Suprapubic skin (tissue), 4 donors: Measurements from ENCODE around the gene MCTP2. TPM values are rescaled to one million over a fixed set of nuclear protein-coding genes. Genes with fewer than 3 reads are reported as not detected.

Experiments
- DNase-seq, 2 donors: peaks; one replicate each; pipeline ENCODE4 v3.0.0-alpha.2; 2019; ENCODE audit warnings: low spot score in 2 of 2
- H3K27ac ChIP-seq: fragments of 200-600 bp; sonication (generic); one replicate; pipeline ENCODE4 v1.5.1; 2019
- H3K27me3 ChIP-seq: fragments of 200-600 bp; sonication (generic); one replicate; pipeline ENCODE4 v1.5.1; 2019
- H3K36me3 ChIP-seq: fragments of 200-600 bp; sonication (generic); one replicate; pipeline ENCODE4 v1.5.1; 2019
- H3K4me1 ChIP-seq: fragments of 200-600 bp; sonication (generic); one replicate; pipeline ENCODE4 v1.5.1; 2019
- H3K4me3 ChIP-seq: fragments of 200-600 bp; sonication (generic); one replicate; pipeline ENCODE4 v1.5.1; 2019; ENCODE audit warnings: mild to moderate bottlenecking
- H3K9me3 ChIP-seq: fragments of 200-600 bp; sonication (generic); one replicate; pipeline ENCODE4 v1.5.1; 2019
- EP300 ChIP-seq: sonication (generic); formaldehyde crosslinking; IDR thresholded peaks from one replicate; pipeline ENCODE4 v1.6.1; 2017; ENCODE audit warnings: antibody characterized with exemption
- POLR2A ChIP-seq, 2 donors: fragments of 450-650 bp; IDR thresholded peaks; one replicate each; pipeline ENCODE4 v1.6.1; 2017; ENCODE audit warnings: antibody characterized with exemption in 2 of 2, mild to moderate bottlenecking in 2 of 2, moderate library complexity in 2 of 2
- POLR2AphosphoS5 ChIP-seq, 3 donors: sonication (generic); formaldehyde crosslinking; IDR thresholded peaks; one replicate each; pipeline ENCODE4 v1.6.1; 2017; ENCODE audit warnings: antibody characterized with exemption in 3 of 3
- WGBS: methylation state at CpG from one replicate; pipeline ENCODE4 v1.1.5; 2018; 5-methylcytosine and 5-hydroxymethylcytosine counted together
- total RNA-seq, 4 donors: library from RNA; depleted of rRNA; stranded (reverse); fragments of >200 nt; gene quantifications; one replicate each; pipeline ENCODE4 v1.1.0, GENCODE V29; 2016
- TF ChIP-seq, protein P1 (sequence below), 2 donors: fragments of 200-600 bp in 1 of 2; fragments of 450-650 bp in 1 of 2; sonication (generic) in 1 of 2; IDR thresholded peaks; one replicate each; pipeline ENCODE4 v1.5.1; 2016 to 2019; ENCODE audit warnings: antibody characterized with exemption in 2 of 2, mild to moderate bottlenecking in 1 of 2, moderate library complexity in 1 of 2

The MCTP2 gene
- total RNA-seq, 4 donors from 2014 or later, result 17.2 to 41.8 (median 20.5) TPM

DNA sequence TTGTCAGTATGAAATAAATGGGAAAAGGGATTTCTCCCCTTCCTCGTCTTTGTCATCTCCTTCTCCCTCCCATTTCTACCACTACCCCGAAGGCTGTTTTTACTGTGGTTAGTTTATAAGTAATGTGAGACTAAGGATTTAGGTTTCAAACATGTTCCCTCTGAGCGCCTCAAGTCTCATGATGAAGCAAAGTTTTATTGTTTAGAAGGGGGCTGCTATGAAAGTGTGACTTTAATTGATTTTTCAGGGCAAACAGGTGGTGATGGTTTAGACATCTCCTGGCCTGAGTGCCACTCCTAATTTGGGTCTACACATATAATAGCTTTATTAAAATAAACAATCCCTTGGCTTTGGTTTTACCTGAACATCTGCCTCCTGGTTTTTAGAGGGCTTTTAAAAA, 185.5 kb downstream of the MCTP2 start:
- H3K9me3 ChIP-seq, result no peaks in the 10 kb centered on the region
- TF ChIP-seq POLR2AphosphoS5 (IDR thresholded peaks at IDR 0.05) (no peak), POLR2A (IDR thresholded peaks at IDR 0.05) (no peak), EP300 (no peak)
- TF ChIP-seq, protein P1, sequence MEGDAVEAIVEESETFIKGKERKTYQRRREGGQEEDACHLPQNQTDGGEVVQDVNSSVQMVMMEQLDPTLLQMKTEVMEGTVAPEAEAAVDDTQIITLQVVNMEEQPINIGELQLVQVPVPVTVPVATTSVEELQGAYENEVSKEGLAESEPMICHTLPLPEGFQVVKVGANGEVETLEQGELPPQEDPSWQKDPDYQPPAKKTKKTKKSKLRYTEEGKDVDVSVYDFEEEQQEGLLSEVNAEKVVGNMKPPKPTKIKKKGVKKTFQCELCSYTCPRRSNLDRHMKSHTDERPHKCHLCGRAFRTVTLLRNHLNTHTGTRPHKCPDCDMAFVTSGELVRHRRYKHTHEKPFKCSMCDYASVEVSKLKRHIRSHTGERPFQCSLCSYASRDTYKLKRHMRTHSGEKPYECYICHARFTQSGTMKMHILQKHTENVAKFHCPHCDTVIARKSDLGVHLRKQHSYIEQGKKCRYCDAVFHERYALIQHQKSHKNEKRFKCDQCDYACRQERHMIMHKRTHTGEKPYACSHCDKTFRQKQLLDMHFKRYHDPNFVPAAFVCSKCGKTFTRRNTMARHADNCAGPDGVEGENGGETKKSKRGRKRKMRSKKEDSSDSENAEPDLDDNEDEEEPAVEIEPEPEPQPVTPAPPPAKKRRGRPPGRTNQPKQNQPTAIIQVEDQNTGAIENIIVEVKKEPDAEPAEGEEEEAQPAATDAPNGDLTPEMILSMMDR (IDR thresholded peaks at IDR 0.05), result no peak
- H3K36me3 ChIP-seq, result no peaks in the 10 kb centered on the region
- H3K4me3 ChIP-seq, result no peak overlapping the region
- no peak for DNase-seq
- 80% methylated on average over 3 of the region's 3 CpGs for WGBS
- H3K27ac ChIP-seq, result no peak overlapping the region
- no peaks in the 10 kb centered on the region for H3K27me3 ChIP-seq
- no peaks in the 10 kb centered on the region for H3K4me1 ChIP-seq

DNA sequence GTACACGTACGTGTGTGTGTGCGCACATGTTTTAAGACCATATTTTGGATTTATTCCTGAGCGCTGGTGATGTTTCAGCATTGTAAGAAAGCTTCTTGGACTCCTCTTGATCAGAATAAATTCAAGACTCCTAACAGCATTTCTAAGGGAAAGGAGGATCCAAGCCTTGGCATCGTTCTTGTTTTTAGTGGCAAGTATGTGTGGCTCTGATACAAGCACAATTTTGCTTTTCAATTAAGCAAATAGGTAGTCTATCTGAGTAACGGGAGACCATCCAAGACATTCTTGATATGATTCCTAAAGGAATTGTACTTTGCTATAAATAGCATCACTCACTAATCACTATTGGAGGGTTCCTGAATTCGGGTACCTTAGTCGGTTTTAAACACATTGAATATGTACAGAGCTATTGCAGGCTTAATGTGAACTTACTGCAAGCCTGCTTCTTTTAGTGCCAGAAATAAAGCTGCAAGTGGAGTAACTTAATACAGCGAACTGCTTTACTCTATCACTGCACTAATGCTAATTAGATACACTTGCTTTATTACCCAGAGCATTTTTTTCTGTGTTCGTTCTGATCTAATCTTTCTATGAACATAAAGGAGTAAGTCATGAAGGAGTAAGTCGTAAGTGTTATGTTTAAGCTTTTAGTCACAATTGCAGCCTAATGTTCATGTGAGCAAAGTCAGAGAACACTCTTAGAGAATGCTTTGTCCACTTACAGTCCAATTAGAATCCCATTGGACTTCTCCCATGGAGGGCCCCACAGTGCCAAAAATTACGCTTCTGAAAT, 186.3 kb downstream of the MCTP2 start:
- H3K4me3 ChIP-seq, result no peak overlapping the region
- no peak for DNase-seq
- H3K27me3 ChIP-seq, result no peaks in the 10 kb centered on the region
- no peaks in the 10 kb centered on the region for H3K36me3 ChIP-seq
- TF ChIP-seq POLR2AphosphoS5 (IDR thresholded peaks at IDR 0.05), result no peak
- TF ChIP-seq, protein P1 (IDR thresholded peaks at IDR 0.05), result no peak
- TF ChIP-seq POLR2A (IDR thresholded peaks at IDR 0.05), result no peak
- TF ChIP-seq EP300, result no peak
- H3K4me1 ChIP-seq, result no peaks in the 10 kb centered on the region
- no peak overlapping the region for H3K27ac ChIP-seq
- no peaks in the 10 kb centered on the region for H3K9me3 ChIP-seq
- whole genome bisulfite sequencing, result 65% methylated on average over 12 of the region's 12 CpGs

DNA sequence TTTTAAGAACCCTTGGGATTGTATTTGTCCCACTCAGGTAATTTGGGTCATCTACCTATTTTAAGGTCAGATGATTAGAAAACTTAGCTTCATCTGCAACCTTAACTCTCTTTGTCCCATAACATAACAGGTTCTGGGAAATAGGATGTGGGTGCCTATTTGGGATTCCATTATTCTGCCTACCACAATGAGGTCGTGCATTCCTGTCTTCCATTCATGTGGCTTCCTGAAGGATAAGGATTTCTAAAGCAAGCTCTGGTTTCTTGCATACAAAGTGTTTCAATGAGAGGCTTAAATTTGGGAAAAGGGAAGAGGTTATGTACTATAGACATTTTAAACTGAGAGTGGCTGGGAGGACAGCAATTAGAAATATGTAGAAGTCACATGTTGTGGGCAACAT, 190.3 kb downstream of the MCTP2 start:
- DNase-seq, result no peak
- Histone ChIP-seq H3K27me3 (no peaks in the 10 kb centered on the region), H3K27ac (no peak overlapping the region), H3K36me3 (no peaks in the 10 kb centered on the region), H3K4me3 (no peak overlapping the region), H3K4me1 (no peaks in the 10 kb centered on the region), H3K9me3 (no peaks in the 10 kb centered on the region)
- 76% methylated on average over 1 of the region's 1 CpG for WGBS
- TF ChIP-seq POLR2A (IDR thresholded peaks at IDR 0.05) (no peak), POLR2AphosphoS5 (IDR thresholded peaks at IDR 0.05) (no peak), EP300 (no peak)
- TF ChIP-seq, protein P1 (IDR thresholded peaks at IDR 0.05), result no peak

DNA sequence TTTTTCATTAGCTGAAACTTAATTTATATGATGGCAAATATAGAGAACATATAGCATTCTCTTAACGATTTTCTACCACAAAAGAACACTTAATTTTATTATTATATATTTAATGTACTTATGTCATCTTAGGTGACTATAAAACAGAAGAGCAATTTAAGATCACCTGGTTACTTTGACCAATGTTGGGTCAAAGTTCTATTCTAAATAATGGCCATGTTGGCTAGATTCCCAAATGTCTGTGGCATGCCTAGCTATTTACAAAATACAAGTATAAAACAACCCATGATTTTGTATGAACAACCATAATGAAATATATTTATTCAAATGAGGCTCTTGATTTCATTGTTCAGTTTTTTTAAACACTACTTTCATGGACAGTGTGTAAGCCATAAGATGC, 200.9 kb downstream of the MCTP2 start:
- TF ChIP-seq, protein P1 (IDR thresholded peaks at IDR 0.05), result no peak
- TF ChIP-seq POLR2A (IDR thresholded peaks at IDR 0.05) (no peak), EP300 (no peak), POLR2AphosphoS5 (IDR thresholded peaks at IDR 0.05) (no peak)
- no peaks in the 10 kb centered on the region for H3K27me3 ChIP-seq

DNA sequence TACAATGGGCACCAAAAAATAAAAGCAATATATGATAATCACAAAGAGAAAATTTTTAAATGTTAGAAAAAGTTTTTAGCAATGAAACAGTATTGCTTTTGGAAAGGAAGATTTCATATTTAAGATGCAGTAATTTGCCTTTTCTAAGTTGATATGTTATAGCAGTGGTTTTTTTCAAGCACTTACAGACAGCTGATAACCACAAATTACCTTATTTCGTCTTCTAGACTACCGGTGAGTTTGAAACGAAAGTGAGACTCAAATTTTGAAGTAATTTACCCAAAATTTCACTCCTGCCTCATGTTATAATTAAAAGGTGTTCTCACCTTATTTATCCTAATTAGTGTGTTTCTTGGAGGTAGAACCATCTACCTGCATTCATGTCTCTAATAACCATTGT, 207.8 kb downstream of the MCTP2 start:
- no peak overlapping the region for H3K27ac ChIP-seq
- no peaks in the 10 kb centered on the region for H3K27me3 ChIP-seq
- H3K4me1 ChIP-seq, result no peaks in the 10 kb centered on the region
- no peak for DNase-seq
- H3K36me3 ChIP-seq, result no peaks in the 10 kb centered on the region
- 80% methylated on average over 3 of the region's 3 CpGs for WGBS
- H3K4me3 ChIP-seq, result no peak overlapping the region
- TF ChIP-seq POLR2A (IDR thresholded peaks at IDR 0.05), result no peak
- TF ChIP-seq, protein P1 (IDR thresholded peaks at IDR 0.05), result no peak
- no peak for TF ChIP-seq EP300
- TF ChIP-seq POLR2AphosphoS5 (IDR thresholded peaks at IDR 0.05), result no peak
- no peaks in the 10 kb centered on the region for H3K9me3 ChIP-seq

More for the DNA sequence above, 200.9 kb downstream of the MCTP2 start:
- no peaks in the 10 kb centered on the region for H3K9me3 ChIP-seq
- 92% methylated on average over 1 of the region's 1 CpG for WGBS
- H3K27ac ChIP-seq, result no peak overlapping the region
- H3K4me3 ChIP-seq, result no peak overlapping the region
- H3K4me1 ChIP-seq, result no peaks in the 10 kb centered on the region
- no peaks in the 10 kb centered on the region for H3K36me3 ChIP-seq
- no peak for DNase-seq
